DND-41 (cell line): ENCODE results near the gene RNF227.

Source experiments
- ATAC-seq: fragments of 200-7000 bp; cut with Tn5 transposase; 3 replicates; pipeline ENCODE4 v1.9.1; 2021; ENCODE audit warnings: low read depth; ENCODE audit not compliant: insufficient read depth
- DNase-seq: peaks from one replicate; pipeline ENCODE4 v3.0.0-alpha.2; 2020
- H2AFZ ChIP-seq: 2 replicates; pipeline ENCODE4 v1.6.0; 2012; ENCODE audit warnings: low read depth, low read length
- H3K27ac ChIP-seq: 2 replicates; pipeline ENCODE4 v1.5.1; 2012; ENCODE audit warnings: low read length, inconsistent platforms
- H3K27me3 ChIP-seq: fragments of 200-600 bp; sonication (generic); 2 replicates; pipeline ENCODE4 v1.6.0; 2012; ENCODE audit warnings: low read length, mild to moderate bottlenecking, inconsistent platforms; ENCODE audit not compliant: insufficient read depth, poor library complexity
- H3K36me3 ChIP-seq: 2 replicates; pipeline ENCODE4 v1.5.1; 2012; ENCODE audit warnings: low read length, inconsistent platforms; ENCODE audit not compliant: insufficient read depth
- H3K4me1 ChIP-seq: 2 replicates; pipeline ENCODE4 v1.5.1; 2012; ENCODE audit warnings: mild to moderate bottlenecking, low read length; ENCODE audit not compliant: insufficient read depth
- H3K4me2 ChIP-seq: 2 replicates; pipeline ENCODE4 v1.6.0; 2012; ENCODE audit warnings: mild to moderate bottlenecking, moderate library complexity, low read length, inconsistent platforms; ENCODE audit not compliant: insufficient read depth
- H3K4me3 ChIP-seq, 2 experiments: fragments of 200-600 bp in 1 of 2; shearing (Covaris generic) in 1 of 2; 2 replicates each; pipeline ENCODE4 v1.5.1; 2012 to 2016; ENCODE audit warnings: inconsistent platforms in 2 of 2, low read length in 2 of 2, mild to moderate bottlenecking in 2 of 2, low read depth in 1 of 2, moderate library complexity in 1 of 2
- H3K79me2 ChIP-seq: 2 replicates; pipeline ENCODE4 v1.6.0; 2012; ENCODE audit warnings: low read length, inconsistent platforms; ENCODE audit not compliant: insufficient read depth
- H3K9ac ChIP-seq: 2 replicates; pipeline ENCODE4 v1.6.0; 2012; ENCODE audit warnings: low read depth, mild to moderate bottlenecking, inconsistent platforms, low read length, moderate library complexity
- H3K9me3 ChIP-seq: 2 replicates; pipeline ENCODE4 v1.5.1; 2012; ENCODE audit warnings: low read length, moderate library complexity, mild to moderate bottlenecking, inconsistent platforms; ENCODE audit not compliant: insufficient read depth, severe bottlenecking
- H4K20me1 ChIP-seq: 2 replicates; pipeline ENCODE4 v1.6.0; 2012; ENCODE audit warnings: low read length; ENCODE audit not compliant: insufficient read depth
- CTCF ChIP-seq: IDR thresholded peaks from 2 replicates; pipeline ENCODE4 v1.5.1; 2012; ENCODE audit warnings: borderline replicate concordance, low read length, moderate library complexity, mild to moderate bottlenecking; ENCODE audit not compliant: poor library complexity, severe bottlenecking; ENCODE audit errors: extremely low read depth
- EZH2 ChIP-seq: IDR thresholded peaks from 3 replicates; pipeline ENCODE4 v1.6.1; 2012; ENCODE audit warnings: borderline replicate concordance, low read depth, mild to moderate bottlenecking, moderate library complexity, low read length, inconsistent platforms; ENCODE audit not compliant: severe bottlenecking

The RNF227 gene

GRCh38 chr17:7884581-7885366 is 31.3 kb downstream of the RNF227 start:
- ATAC-seq: 0 out of 3 replicates have a peak, but pooled peaks have one; percentile 5
- H4K20me1 ChIP-seq: peaks cover 16% of the 10 kb centered on the region
- peaks cover 9% of the 10 kb centered on the region; the same call in 1 of the 2 replicates for H3K36me3 ChIP-seq
- H3K9me3 ChIP-seq: no peaks in the 10 kb centered on the region
- H3K9ac ChIP-seq: peak overlapping the region; percentile 88
- DNase-seq: peak; percentile 51
- TF ChIP-seq EZH2 (no peak), CTCF (no peak)
- H3K4me1 ChIP-seq: peaks cover 40% of the 10 kb centered on the region
- H3K27me3 ChIP-seq: peaks cover 2% of the 10 kb centered on the region
- H3K79me2 ChIP-seq: peaks cover 40% of the 10 kb centered on the region
- H3K27ac ChIP-seq: peak overlapping the region; percentile 92
- peak overlapping the region in 1 of 2 experiments; percentile 91; a peak in 2 of 4 replicates for H3K4me3 ChIP-seq
- H3K4me2 ChIP-seq: peak overlapping the region; percentile 98
- H2AFZ ChIP-seq: peak overlapping the region; percentile 73; the same call in 1 of the 2 replicates

- peak; percentile 18 for DNase-seq
- ATAC-seq: no peak
- H3K4me2 ChIP-seq: peak overlapping the region; percentile 49
- H3K79me2 ChIP-seq: peaks cover 36% of the 10 kb centered on the region
- H3K9me3 ChIP-seq: no peaks in the 10 kb centered on the region
- peak overlapping the region in 1 of 2 experiments; percentile 37; a peak in 2 of 4 replicates for H3K4me3 ChIP-seq
- H4K20me1 ChIP-seq: peaks cover 13% of the 10 kb centered on the region
- H3K27ac ChIP-seq: peak overlapping the region; percentile 48; the same call in 1 of the 2 replicates
- H3K27me3 ChIP-seq: peaks cover 2% of the 10 kb centered on the region
- H3K4me1 ChIP-seq: peaks cover 40% of the 10 kb centered on the region
- peak overlapping the region; percentile 36; the same call in 1 of the 2 replicates for H3K9ac ChIP-seq
- TF ChIP-seq EZH2 (no peak), CTCF (no peak)
- H2AFZ ChIP-seq: peak overlapping the region; percentile 60
- H3K36me3 ChIP-seq: peaks cover 1% of the 10 kb centered on the region; the same call in 1 of the 2 replicates
Observed at GRCh38 chr17:7883781-7884386, 32.2 kb downstream of the RNF227 start.

GRCh38 chr17:7882629-7883028 is 33.5 kb downstream of the RNF227 start:
- Histone ChIP-seq H3K27me3 (peaks cover 2% of the 10 kb centered on the region), H3K4me2 (no peak overlapping the region), H3K4me1 (peaks cover 30% of the 10 kb centered on the region), H4K20me1 (peaks cover under 1% of the 10 kb centered on the region), H3K79me2 (peaks cover 23% of the 10 kb centered on the region), H3K9ac (no peak overlapping the region), H3K27ac (no peak overlapping the region), H3K9me3 (no peaks in the 10 kb centered on the region), H3K4me3 (no peak overlapping the region), H3K36me3 (no peaks in the 10 kb centered on the region; the same call in 1 of the 2 replicates), H2AFZ (no peak overlapping the region)
- TF ChIP-seq CTCF: no peak
- TF ChIP-seq EZH2: no peak
- DNase-seq (no peak), ATAC-seq (no peak)
